Measurements from ENCODE around the gene PRKCE. TPM values are rescaled to one million over a fixed set of nuclear protein-coding genes. Genes with fewer than 3 reads are reported as not detected.

The PRKCE gene
- polyA plus RNA-seq, 3 donors, result 1.3 to 7.7 (median 2.3) TPM

- Histone ChIP-seq H3K9me3 (replicated peaks in 1 of 2; ENCODE audit: control insufficient read depth in 1 of 2, insufficient read depth in 1 of 2, low read length in 2 of 2) (peaks cover 0 to 3% of the 10 kb centered on the region in 2 donors), H4K20me1 (ENCODE audit: insufficient read depth, low read length) (peaks cover 12% of the 10 kb centered on the region), H3K36me3 (replicated peaks in 1 of 2; ENCODE audit: control insufficient read depth in 1 of 2, insufficient read depth in 2 of 2, low read length in 2 of 2) (no peaks in the 10 kb centered on the region), H3K4me1 (ENCODE audit: control insufficient read depth in 1 of 2, insufficient read depth in 2 of 2, low read length in 2 of 2) (no peaks in the 10 kb centered on the region), H3K27me3 (ENCODE audit: control insufficient read depth in 2 of 2, insufficient read depth in 2 of 2, low read length in 2 of 2) (no peaks in the 10 kb centered on the region), H3K4me2 (replicated peaks; ENCODE audit: extremely low read depth, low read length, poor library complexity, severe bottlenecking) (no peak overlapping the region), H3K27ac (ENCODE audit: low read depth in 1 of 2, low read length in 2 of 2) (no peak overlapping the region), H3K9ac (ENCODE audit: insufficient read depth, low read length, poor library complexity, severe bottlenecking) (no peak overlapping the region), H3K79me2 (ENCODE audit: insufficient read depth, low read length) (peaks cover 3% of the 10 kb centered on the region), H2AFZ (ENCODE audit: insufficient read depth, low read depth, low read length, poor library complexity, severe bottlenecking) (no peak overlapping the region), H3K4me3 (replicated peaks in 1 of 3; ENCODE audit: low read depth in 2 of 3, low read length in 3 of 3) (no peak overlapping the region)
- peaks cover 0 to 6% (median 2%) of the 10 kb centered on the region in 7 donors for H3K9me3 Mint-ChIP-seq
- H3K27me3 Mint-ChIP-seq (ENCODE audit: low read depth in 3 of 3), result peaks cover 0 to 4% (median 3%) of the 10 kb centered on the region in 3 donors
- no peak overlapping the region for H3K4me3 Mint-ChIP-seq
- peak overlapping the region in 2 of 7 donors; percentile 34 to 60 for H3K27ac Mint-ChIP-seq
- H3K36me3 Mint-ChIP-seq, result peaks cover 0 to 7% of the 10 kb centered on the region in 2 donors
- 100% methylated on average over 3 of the region's 12 CpGs for WGBS (ENCODE audit: insufficient coverage)
- H3K4me1 Mint-ChIP-seq, result peaks cover 8% of the 10 kb centered on the region
- intact Hi-C loops (cut with micrococcal nuclease), result no loop called here
- TF ChIP-seq, protein P1, sequence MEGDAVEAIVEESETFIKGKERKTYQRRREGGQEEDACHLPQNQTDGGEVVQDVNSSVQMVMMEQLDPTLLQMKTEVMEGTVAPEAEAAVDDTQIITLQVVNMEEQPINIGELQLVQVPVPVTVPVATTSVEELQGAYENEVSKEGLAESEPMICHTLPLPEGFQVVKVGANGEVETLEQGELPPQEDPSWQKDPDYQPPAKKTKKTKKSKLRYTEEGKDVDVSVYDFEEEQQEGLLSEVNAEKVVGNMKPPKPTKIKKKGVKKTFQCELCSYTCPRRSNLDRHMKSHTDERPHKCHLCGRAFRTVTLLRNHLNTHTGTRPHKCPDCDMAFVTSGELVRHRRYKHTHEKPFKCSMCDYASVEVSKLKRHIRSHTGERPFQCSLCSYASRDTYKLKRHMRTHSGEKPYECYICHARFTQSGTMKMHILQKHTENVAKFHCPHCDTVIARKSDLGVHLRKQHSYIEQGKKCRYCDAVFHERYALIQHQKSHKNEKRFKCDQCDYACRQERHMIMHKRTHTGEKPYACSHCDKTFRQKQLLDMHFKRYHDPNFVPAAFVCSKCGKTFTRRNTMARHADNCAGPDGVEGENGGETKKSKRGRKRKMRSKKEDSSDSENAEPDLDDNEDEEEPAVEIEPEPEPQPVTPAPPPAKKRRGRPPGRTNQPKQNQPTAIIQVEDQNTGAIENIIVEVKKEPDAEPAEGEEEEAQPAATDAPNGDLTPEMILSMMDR (IDR thresholded peaks at IDR 0.05), result no peak
- DNase-seq, result no peak
Measured at GRCh38 chr2:45743531-45744396, 92.3 kb downstream of the PRKCE start.

DNA sequence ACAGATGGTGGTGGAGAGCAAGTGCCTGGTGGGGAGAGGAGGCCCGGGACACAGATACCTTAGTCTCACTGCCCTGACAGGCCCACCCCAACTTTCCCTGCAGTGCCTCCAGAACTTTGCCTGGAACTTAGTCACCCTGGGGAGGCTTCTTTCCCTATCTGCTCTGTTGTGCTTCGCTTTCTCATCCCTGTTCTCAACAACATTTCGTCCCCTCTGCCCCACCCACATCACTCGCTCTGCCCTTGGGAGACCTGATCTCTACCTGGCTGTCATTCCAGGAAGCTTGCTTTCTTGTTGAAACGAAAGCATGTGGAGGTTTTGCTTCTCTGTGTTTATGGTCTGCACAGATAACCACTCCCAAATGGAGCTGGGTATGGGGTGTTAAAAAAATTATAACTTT is 93.8 kb downstream of the PRKCE start:
- peaks cover 6% of the 10 kb centered on the region in 2 donors for H3K4me1 ChIP-seq (ENCODE audit: control insufficient read depth in 1 of 2, insufficient read depth in 2 of 2, low read length in 2 of 2)
- no peak overlapping the region for H3K4me2 ChIP-seq (replicated peaks; ENCODE audit: extremely low read depth, low read length, poor library complexity, severe bottlenecking)
- H3K4me3 ChIP-seq (replicated peaks in 1 of 3; ENCODE audit: low read depth in 2 of 3, low read length in 3 of 3), result no peak overlapping the region
- Mint-ChIP-seq H3K27me3 (ENCODE audit: low read depth in 3 of 3) (peaks cover 0 to 4% (median 3%) of the 10 kb centered on the region in 3 donors), H3K4me3 (no peak overlapping the region), H3K4me1 (peaks cover 15% of the 10 kb centered on the region), H3K9me3 (peaks cover 0 to 6% (median 2%) of the 10 kb centered on the region in 7 donors), H3K27ac (no peak overlapping the region), H3K36me3 (peaks cover 0 to 7% of the 10 kb centered on the region in 2 donors)
- no peak for DNase-seq
- 83% methylated on average over 1 of the region's 5 CpGs for WGBS (ENCODE audit: insufficient coverage)
- intact Hi-C loops (cut with micrococcal nuclease), result no loop called here
- H3K27me3 ChIP-seq (ENCODE audit: control insufficient read depth in 2 of 2, insufficient read depth in 2 of 2, low read length in 2 of 2), result no peaks in the 10 kb centered on the region
- peaks cover 0 to 3% of the 10 kb centered on the region in 2 donors for H3K9me3 ChIP-seq (replicated peaks in 1 of 2; ENCODE audit: control insufficient read depth in 1 of 2, insufficient read depth in 1 of 2, low read length in 2 of 2)
- H3K36me3 ChIP-seq (replicated peaks in 1 of 2; ENCODE audit: control insufficient read depth in 1 of 2, insufficient read depth in 2 of 2, low read length in 2 of 2), result no peaks in the 10 kb centered on the region
- H2AFZ ChIP-seq (ENCODE audit: insufficient read depth, low read depth, low read length, poor library complexity, severe bottlenecking), result no peak overlapping the region
- H4K20me1 ChIP-seq (ENCODE audit: insufficient read depth, low read length), result peaks cover 18% of the 10 kb centered on the region
- no peak overlapping the region for H3K9ac ChIP-seq (ENCODE audit: insufficient read depth, low read length, poor library complexity, severe bottlenecking)
- no peak overlapping the region for H3K27ac ChIP-seq (ENCODE audit: low read depth in 1 of 2, low read length in 2 of 2)
- peaks cover 3% of the 10 kb centered on the region for H3K79me2 ChIP-seq (ENCODE audit: insufficient read depth, low read length)
- TF ChIP-seq, protein P1 (IDR thresholded peaks at IDR 0.05), result no peak
